HG03159 (cell line): Measurements from ENCODE around the gene UNKL.

Source experiments
- ATAC-seq: cut with Tn5 transposase; IDR thresholded peaks from one replicate; pipeline ENCODE4 v1.9.1; 2021; ENCODE audit warnings: mild to moderate bottlenecking, moderate library complexity; ENCODE audit not compliant: unreplicated experiment

UNKL gene

DNA sequence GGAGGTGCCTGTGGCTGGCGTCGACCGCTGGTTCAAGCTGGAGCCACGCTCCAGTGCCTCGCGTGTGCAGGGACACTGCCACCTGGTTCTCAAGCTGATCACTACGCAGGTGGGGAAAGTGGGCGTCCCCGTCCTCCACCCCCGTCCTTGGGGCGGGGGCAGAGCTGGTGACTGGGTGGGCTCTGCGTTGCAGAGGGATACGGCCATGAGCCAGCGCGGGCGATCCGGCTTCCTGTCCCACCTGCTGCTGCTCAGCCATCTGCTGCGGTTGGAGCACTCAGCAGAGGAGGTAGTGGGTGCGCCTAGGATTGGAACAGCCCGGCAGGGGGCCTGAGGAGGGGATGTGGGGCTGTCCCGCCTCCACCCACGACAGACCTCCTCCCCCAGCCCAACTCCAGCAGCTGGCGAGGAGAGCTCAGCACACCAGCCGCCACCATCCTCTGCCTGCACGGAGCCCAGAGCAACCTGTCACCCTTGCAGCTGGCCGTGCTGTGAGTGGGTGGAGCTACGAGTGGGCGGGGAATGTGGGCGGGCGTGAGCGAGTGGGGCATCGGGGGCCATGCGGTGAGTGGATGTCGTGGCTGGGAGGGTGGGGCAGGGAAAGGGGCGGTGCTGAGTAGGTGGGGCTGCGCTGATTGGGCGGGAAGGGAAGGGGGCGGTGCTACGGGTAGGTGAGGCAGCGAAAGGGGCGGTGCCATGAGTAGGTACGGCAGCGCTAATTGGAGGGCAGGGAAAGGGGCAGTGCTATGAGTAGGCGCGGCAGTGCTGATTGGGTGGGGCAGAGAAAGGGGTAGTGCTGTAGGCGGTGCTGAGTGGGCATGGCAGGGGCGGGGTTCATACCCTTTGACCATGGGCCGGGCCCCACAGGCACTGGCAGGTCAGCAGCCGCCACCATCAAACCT, 71.7 kb downstream of the UNKL start:
- ATAC-seq = peak; percentile 87

DNA sequence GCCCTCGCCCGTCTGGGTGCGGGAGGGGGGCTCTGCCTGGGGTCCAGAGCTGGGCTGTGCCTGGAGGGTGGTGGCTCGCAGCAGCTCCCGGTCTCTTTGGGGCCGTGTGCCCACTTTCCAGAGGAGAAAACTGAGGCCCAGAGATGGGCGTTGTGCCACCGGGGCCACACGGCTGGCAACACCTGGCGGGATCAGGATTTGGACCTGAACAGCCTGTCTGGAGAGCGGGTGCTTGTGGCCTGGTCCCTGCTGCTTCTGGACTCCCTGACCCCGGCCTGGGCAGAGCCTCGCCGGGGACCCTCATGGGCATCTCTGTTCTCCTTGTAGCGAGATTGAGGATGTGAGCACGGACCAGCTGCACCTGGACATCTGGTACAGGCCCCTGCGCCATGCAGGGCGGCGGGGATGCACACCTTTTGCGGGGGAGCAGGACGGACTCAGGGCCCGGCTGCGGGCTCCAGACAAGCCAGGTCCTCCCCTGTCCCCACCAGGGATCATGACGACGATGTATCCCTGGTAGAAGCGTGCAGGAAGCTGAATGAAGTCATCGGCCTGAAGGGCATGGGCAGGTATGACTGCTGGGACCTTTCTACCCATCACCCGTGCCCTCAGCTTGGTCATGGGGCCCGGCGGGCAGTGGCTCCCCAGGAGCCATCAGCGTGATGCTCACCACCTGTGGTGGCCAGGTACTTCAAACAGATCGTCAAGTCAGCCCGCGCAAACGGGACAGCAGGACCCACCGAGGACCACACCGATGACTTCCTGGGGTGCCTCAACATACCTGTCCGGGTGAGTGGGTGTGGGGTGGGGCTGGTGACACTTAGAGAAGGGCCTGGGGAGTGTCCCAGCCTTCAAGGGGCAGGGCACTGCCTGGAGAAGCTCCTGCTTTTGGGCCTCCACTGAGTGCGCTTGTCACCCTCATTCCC, 72.7 kb downstream of the UNKL start:
- ATAC-seq = no peak

DNA sequence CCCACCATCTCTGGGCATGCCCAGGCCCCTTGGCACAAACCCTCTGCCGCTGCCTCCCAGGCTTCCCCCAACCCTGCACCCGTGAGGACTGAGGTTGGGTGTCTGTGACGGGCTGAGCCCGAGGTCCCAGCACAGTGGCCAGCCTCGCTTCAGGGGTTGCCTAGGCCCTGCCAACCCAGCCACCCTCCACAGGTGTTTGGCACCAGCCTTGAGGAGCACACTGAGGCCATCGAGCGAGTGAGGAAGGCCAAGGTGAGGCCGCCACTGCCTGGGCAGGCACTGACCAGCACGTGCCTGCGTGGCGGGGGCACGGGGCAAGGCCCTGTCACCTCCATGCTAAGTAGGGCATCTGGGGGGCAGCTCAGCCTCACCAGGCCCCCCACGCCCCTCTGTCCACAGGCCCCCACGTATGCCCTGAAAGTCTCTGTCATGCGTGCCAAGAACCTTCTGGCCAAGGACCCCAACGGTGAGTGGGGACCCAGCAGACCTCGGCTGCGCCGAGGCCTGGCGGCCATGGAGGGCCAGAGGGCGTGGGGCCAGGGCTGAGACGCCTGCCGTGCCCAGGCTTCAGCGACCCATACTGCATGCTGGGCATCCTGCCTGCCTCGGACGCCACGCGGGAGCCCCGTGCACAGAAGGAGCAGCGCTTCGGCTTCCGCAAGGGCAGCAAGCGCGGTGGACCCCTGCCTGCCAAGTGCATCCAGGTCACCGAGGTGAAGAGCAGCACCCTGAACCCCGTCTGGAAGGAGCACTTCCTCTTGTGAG, 73.6 kb downstream of the UNKL start:
- ATAC-seq = no peak

DNA sequence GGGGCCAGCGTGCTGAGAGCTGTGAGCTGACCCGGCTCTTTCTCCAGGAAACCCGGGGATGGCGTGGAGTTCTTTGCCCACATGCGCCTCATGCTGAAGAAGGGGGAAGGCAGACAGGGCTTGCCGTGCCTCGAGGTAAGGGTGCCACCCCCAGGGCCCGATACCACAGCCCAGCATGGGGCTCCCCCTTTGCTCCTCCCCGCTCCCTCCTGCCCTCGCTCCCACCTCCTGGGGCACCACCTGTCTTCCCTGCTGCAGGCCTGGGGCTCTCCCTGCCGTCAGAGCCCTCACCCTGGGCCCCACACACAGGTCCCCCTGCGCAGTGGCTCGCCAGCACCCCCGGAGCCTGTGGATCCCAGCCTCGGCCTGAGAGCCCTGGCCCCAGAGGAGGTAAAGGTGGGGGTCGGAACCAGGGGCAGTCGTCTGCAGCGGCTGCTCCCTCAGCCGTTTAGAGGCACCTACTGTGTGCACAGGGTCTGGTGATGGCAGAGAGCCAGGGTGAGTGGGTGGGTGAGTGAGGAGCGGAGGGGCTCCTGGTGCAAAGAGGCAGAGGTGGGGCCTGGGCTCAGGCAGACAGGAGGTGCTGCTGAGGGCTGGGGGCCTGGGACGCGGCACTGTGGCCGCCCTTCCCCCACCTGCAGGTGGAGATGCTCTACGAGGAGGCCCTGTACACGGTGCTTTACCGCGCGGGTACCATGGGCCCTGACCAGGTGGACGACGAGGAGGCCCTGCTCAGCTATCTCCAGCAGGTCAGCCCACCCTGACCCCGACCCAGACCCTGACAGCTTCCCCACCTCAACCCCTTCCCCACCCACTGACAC, 75.4 kb downstream of the UNKL start:
- no peak for ATAC-seq

DNA sequence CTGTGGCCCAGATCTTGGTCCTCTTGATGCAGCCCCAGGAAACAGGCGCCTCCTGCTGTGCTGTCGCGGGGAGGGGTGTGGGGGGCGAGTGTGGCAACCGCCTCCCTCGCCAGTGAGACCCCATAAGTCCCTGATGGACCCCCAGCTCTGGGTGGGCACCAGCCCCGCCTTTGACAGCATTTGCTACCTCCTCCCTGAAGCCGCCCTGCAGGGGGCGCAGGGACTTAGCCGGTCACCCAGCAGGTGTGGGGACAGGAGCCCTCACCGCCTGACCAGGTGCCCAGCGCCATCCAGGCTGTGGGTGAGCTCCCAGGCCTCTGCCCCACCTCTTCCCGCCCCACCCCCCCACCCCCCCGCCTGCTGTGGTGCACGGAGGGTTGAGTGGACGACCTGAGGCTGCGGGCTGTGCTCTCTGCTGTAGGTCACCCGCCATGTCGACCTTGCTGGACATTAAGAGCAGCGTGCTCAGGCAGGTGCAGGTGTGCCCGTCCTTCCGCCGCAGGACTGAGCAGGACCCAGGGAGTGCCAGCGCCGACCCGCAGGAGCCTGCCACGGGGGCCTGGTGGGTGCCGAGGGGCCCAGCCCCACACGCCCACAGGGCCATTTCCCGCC, 76.3 kb downstream of the UNKL start:
- ATAC-seq = no peak

DNA sequence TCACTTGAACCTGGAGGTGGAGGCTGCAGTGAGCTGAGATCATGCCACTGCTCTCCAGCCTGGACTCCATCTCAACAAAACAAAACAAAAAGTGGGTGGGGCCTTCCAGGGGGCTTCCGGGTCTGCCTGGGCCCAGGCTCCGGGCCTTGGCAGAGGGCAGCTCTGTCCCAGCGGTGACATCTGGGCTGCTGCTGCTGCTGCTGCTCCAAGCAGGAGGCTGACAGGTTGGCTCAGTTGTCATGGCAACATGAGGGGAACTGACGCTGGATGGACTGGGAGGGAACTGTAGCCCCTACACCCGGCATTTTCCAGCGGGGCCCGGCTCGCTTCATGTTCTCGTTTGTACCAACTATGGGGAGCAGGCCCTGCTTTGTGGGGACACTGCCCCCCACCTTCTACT, 77.0 kb downstream of the UNKL start:
- ATAC-seq = no peak

DNA sequence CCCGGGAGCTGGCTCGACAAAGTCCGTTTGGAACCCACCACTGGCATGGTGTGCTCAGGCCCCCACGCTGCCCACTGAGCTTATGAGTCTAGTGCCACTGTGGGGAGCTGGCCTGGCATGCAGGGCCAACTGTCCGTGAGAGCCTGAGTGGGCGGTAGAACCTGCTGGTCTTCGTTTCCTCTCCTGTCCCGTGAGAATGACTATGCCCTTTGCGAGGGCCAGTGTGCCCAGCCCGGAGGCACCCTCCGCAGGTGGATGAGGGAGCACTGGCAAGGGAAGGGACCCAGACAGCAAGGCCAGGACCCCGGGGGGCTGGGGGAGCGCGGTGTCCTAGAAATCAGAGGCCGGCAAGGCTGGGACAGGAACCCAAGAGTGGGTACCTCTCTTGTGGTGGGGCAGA, 77.9 kb downstream of the UNKL start:
- ATAC-seq = no peak

DNA sequence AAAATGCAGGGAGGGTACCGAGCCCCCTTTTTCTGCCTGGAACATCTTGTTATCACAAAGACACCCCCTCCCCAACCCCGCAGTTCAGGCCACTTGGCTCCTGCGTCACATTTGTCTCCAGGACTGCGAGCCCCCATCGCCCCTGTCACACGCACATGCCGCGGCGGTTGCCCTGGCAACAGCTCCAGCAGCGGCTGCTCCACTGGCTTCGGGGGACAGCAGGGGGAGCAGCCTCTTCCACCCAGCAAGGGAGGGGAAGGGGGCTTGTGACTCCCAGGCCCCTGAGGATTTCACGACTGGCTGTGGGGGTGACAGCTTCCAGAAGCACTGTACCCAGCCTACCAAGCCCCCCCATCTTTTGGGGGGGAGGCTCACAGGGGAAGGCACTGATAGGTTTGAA, 78.5 kb downstream of the UNKL start:
- ATAC-seq = no peak

DNA sequence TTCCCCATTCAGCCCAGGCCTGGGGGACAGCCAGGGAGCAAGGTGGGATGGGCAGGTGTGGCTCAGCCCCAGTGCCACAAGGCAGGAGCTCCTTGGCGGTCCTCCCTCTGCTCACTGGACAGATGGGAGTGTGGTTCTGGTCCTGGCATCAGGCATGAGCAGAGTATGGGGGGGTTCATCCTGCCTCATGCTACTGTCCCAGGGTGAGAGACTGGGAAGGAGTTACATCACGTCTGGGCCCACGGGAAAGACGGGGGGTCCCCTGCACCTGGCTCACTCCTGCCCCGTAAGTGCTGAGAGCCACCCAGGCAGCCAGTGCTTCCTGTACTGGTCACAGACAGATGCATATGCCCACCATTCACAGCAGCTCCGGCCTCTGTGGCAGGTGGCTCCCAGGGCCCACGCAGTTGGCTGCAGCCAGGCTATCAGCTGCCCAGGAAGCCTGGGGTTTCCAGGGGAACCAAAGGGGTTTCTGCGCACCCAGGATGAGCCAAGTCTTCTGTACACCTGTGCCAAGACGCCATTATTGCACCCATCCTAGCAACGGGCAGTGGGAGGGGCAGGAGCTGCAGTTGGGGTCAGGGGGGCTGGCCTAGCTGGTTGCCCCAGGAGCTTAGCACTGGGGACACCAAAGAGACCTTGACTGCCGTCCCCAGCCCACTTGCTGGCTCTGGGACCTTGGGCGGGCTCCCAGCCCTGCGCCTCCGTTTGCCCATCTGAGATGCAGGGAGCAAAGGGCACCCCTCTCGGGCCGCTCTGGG, 79.1 kb downstream of the UNKL start:
- ATAC-seq = no peak

DNA sequence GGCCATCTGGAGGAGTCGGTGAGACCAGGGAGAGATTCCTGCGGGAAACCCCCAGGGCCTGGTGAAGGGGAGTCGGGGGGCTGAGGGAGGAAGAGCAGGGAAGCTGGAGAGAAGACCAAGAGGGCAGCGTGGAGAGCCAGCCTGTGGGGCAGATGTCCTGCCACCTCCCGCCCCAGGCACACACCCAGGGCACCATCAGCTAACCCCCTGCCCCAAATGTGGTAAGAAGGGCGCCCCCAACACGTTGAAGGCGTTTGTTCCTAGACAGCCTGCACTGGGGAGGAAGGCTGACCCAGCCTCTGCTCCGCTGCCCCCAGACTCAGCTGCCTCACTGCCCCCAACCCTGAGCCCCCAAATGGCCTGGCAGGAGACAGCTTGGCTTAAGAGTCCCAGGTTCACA, 79.8 kb downstream of the UNKL start:
- no peak for ATAC-seq

DNA sequence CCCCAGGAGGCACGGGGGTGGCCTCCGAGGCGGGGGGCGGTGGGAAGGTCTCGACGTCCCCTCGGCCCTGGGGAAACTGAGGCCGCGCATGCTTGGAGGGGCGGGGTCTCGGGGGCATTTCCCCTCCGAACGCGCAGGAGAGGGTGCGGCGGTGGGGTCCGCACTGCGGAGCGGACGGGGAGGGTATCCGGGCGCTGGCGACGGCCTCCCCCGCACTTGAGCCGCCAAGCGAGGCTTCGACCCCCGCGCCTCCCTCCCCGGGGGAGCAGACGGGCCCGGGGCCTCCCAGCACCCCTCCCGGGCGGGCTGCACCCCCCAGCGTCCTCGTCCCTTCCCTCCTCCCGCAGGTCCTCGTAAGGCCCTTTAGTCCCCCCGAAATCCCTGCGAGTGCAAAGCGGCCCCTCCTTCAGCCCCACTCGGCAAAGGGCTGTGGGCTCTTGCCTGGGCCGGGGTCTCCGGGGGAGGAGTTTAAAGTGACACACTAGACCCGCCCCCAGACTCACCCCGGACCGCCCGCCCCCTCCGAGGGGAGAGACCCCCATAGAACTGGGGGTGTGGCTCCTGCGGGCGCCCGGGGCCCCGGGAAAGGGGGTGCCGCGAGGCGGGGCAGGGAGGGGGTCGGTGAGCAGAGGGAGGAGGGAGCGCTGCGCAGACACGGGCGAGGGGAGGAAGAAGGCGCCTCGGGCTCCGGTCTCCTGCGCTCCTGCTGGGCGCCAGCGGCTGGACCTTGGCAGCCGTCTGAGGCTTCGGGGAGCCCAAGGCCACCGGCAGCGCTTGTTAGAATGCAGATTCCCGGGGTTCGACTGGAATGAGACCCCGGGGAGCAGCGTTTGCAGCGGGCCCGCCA, 80.4 kb downstream of the UNKL start:
- ATAC-seq = no peak

DNA sequence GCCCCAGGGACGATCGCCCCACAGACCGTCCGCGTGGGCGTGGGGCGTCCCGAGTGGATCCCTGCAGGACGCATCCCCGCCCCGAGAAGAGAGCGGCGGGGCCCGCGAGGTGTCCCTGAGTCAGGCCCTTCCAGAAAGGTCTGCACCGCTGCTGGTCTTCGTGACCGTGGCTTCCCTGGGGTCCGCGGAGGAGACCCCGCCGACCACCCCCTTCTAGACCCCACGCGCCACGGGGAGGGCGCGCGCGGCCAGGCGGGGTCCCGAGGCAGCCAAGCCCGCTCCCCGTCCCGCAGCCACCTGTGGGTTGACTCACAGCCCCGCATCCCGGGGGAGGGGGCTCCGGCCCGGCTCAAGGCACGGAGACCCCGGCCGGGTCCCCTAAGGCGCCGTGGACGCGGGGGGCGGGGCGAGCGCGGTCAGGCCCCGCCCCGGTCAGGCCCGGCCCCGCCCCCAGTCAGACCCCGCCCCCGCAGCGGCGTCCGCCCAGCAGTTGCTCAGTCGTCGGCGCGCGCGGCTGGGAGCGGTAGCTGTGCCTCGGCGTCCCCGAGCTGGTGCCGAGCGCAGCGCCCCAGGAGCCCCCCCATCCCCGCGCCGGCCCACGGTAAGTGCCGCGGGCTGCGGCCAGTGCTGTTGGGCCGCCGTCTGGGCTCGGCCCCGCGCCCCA, 81.2 kb downstream of the UNKL start, which contains the start of gene BAIAP3:
BAIAP3 (plus strand) TSS at position 497 of the 664 bp plus-strand sequence. CDS start 4,905 bp downstream, outside the sequence.
- ATAC-seq = no peak

DNA sequence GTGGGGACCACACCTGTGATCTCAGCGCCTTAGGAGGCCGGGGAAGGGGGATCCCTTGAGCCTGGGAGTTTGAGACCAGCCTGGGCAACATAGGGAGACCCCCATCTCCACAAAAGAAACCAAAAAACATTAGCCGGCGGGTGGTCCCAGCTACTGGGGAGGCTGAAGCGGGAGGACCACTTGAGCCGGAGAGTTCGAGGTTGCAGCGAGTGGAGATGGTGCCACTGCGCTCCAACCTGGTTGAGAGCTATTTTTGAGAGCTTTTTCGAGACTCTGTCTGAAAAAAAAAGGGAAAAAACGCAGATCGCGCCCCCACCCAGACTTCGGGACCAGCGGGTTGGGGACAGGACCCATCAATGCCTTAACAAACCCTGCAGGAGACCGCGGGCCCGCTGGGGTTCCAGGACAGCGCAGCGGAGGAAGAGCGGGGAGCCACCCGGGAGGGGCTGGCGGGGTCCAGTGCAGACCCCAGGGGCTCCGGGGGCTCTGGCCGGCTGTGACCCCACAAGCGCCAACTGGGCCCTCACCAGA, 81.8 kb downstream of the UNKL start:
- no peak for ATAC-seq

DNA sequence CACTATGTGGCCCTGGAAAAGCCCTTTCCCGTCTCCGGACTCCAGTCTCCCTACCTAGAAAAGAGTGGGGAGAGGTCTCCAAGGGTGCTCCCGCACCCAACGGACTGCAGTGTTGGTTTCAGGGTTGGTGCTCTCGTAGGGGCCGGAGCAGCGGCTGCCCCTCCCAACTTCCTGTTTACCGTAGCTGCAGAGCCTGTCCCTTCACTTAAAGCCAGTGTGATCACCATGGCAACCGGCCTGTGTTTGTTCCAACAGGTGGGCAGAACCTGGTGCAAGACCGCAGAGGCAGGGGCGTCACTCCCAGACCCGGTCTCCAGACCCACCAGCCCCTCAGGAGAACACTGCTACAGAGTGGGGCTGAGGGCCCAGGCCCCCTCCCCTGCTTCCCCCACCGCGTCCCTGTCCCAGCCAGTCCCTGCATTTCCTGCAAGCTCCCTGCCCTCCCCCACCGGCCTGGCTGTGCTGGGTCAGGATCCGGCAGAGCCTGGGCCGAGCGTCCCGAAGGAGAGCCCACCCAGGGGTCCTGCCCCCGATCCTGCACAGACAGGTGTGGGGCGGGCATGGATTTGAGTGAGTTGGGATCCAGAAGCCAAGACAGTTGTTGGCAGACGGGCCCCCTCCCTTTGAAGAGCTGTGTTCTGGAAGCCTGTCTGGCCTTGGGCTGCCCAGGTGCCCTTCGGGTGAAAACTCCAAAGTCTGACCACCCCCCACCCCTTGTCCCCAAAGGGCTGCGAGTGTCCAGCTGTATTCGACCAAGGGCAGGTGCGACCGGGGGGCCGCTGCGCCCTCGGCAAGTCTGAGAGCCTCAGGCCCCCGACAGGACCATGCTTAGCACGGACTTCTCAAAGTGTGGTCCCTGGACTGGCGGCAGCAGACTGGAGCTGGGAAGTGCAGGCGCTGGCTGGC, 82.5 kb downstream of the UNKL start:
- no peak for ATAC-seq

DNA sequence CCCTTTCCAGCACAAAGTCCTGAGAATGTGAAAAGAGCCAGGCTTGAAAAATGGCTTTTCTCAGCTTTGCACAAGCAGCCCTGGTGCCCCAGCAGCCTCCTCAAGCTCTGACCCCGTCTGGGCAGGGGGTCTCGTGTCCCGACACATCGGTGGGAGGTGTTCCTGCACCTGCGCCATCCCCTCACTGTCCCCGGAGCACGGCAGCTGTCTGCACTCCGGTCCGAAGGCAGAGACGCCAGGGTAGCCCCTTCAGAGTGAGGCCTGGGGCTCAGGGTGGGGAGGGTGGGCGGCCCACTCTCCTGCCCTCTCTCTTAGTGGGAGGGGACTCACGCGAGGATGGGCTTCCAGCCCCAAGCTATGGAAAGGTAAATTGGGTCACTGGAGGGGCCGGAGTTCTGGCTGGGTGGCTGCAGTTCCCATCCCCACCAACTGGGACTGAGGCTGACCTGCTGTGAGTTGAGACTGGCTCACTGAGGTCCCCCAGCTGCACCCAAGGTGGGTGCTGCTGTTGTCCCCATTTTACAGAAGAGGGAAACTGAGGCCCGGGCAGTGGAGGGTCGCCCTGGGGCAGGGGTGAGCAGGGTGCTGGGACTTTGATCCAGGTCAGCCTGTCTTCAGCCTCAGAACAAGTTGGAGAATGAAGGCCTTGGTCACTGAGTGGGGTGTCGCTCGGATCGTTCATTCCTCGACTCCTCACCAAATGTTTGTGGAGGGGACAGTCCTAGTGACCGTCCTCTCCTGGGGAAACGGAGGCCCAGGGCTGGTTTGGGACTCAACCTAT, 83.4 kb downstream of the UNKL start:
- ATAC-seq = no peak
